Thoracic aorta endothelial cell (primary cell): ENCODE data around the gene CMSS1. TPM values are rescaled to one million over a fixed set of nuclear protein-coding genes. Genes with fewer than 3 reads are reported as not detected.

Source experiments
- small RNA-seq: library from RNA; depleted of rRNA; stranded (forward); fragments of <200 nt; gene quantifications from one replicate; pipeline ENCODE3, GENCODE V24; 2012
- total RNA-seq: library from RNA; depleted of rRNA; stranded (reverse); fragments of >200 nt; gene quantifications from 2 replicates; pipeline ENCODE4 v1.2.3, GENCODE V29; 2012

Gene CMSS1
- 39.3 and 46.7 TPM in 2 replicates for total RNA-seq

GRCh38 chr3:99817437-99818240 is at the start of gene CMSS1:
Gene CMSS1 (plus strand): TSS chr3:99817862.

GRCh38 chr3:100114413-100115030 is 296.9 kb downstream of the CMSS1 start, which contains the start of gene FILIP1L:
Gene FILIP1L (minus strand): TSS chr3:100114501.

Small RNA genes lying within 50 kb of the gene (small RNA-seq; reads per million reads assigned to genes)
- not detected for gene MIR3921

Other genes starting within 250 kb of the CMSS1 start
- 156 and 212 TPM in 2 replicates for gene COL8A1, start 179.3 kb upstream of the CMSS1 start, total RNA-seq